B cell (primary cell): Measurements from ENCODE around the gene TP53TG5. TPM values are rescaled to one million over a fixed set of nuclear protein-coding genes. Genes with fewer than 3 reads are reported as not detected.

Source experiments
- ATAC-seq: fragments of 200-7000 bp; cut with Tn5 transposase; one replicate; pipeline ENCODE4 v1.10.0; 2021; ENCODE audit warnings: low read depth, mild to moderate bottlenecking, moderate number of reproducible peaks, moderate library complexity
- CTCF ChIA-PET: fragments of 350-600 bp; sonication (Branson Sonifier 250); formaldehyde crosslinking; loops from one replicate; lab custom pipeline; 2021; ENCODE audit warnings: antibody characterized with exemption, inconsistent platforms; lab: Charles Lee
- POLR2A ChIA-PET: fragments of 350-600 bp; sonication (Branson Sonifier 250); formaldehyde crosslinking; loops from one replicate; lab custom pipeline; 2021; ENCODE audit warnings: antibody characterized with exemption; lab: Charles Lee
- DNase-seq: peaks from one replicate; pipeline ENCODE4 v3.0.0; 2013
- H2AFZ ChIP-seq: 2 replicates; pipeline ENCODE4 v1.6.1; 2012; ENCODE audit warnings: mild to moderate bottlenecking, low read depth, low read length; ENCODE audit not compliant: insufficient read depth, poor library complexity, severe bottlenecking
- H3K27ac ChIP-seq, 2 donors: 1 replicate in 1 of 2; 2 replicates in 1 of 2; pipeline ENCODE4 v1.5.1; 2012 to 2013; ENCODE audit warnings: low read length in 2 of 2, mild to moderate bottlenecking in 2 of 2, moderate library complexity in 1 of 2
- H3K27me3 ChIP-seq, 4 experiments: fragments of 200-600 bp in 1 of 4; sonication (generic) in 1 of 4; replicated peaks in 1 of 4; 1 replicate in 2 of 4; 2 replicates in 2 of 4; pipeline versions ENCODE4 v1.6.1 to v1.7.0; 2013 to 2016; ENCODE audit warnings: low read length in 3 of 4, mild to moderate bottlenecking in 2 of 4, mixed read lengths in 1 of 4, moderate library complexity in 1 of 4; ENCODE audit not compliant: insufficient read depth in 4 of 4, control insufficient read depth in 3 of 4; ENCODE audit errors: control extremely low read depth in 1 of 4
- H3K36me3 ChIP-seq, 2 experiments: replicated peaks in 1 of 2; 1 replicate in 1 of 2; 2 replicates in 1 of 2; pipeline versions ENCODE4 v1.6.1 to v1.7.1; 2013; ENCODE audit warnings: low read length in 1 of 2; ENCODE audit not compliant: insufficient read depth in 2 of 2, control insufficient read depth in 1 of 2; ENCODE audit errors: control extremely low read depth in 1 of 2, extremely low read depth in 1 of 2
- H3K4me1 ChIP-seq, 2 donors: fragments of 200-600 bp in 1 of 2; sonication (generic) in 1 of 2; 1 replicate in 1 of 2; 2 replicates in 1 of 2; pipeline versions ENCODE4 v1.5.1 to v1.6.1; 2013 to 2017; ENCODE audit warnings: low read length in 2 of 2; ENCODE audit not compliant: control insufficient read depth in 2 of 2, insufficient read depth in 2 of 2
- H3K4me2 ChIP-seq: replicated peaks from 2 replicates; pipeline ENCODE3; 2012; ENCODE audit warnings: mild to moderate bottlenecking, low read depth, low read length; ENCODE audit not compliant: poor library complexity, severe bottlenecking
- H3K4me3 ChIP-seq, 5 experiments: fragments of 200-600 bp in 1 of 5; sonication (generic) in 1 of 5; 1 replicate in 3 of 5; 2 replicates in 2 of 5; pipeline versions ENCODE4 v1.5.1 to v1.7.0; 2011 to 2016; ENCODE audit warnings: low read length in 4 of 5, mild to moderate bottlenecking in 4 of 5, low read depth in 2 of 5, control low read depth in 1 of 5, moderate library complexity in 1 of 5; ENCODE audit not compliant: insufficient read depth in 1 of 5; ENCODE audit errors: control extremely low read depth in 1 of 5, extremely low read depth in 1 of 5
- H3K79me2 ChIP-seq: fragments of 200-600 bp; sonication (generic); one replicate; pipeline ENCODE4 v1.6.0; 2016; ENCODE audit warnings: low read length; ENCODE audit not compliant: control insufficient read depth, insufficient read depth
- H3K9ac ChIP-seq: fragments of 200-600 bp; sonication (generic); 2 replicates; pipeline ENCODE4 v1.6.1; 2017; ENCODE audit warnings: mild to moderate bottlenecking, low read length, moderate library complexity
- H3K9me3 ChIP-seq, 3 donors: one replicate each; pipeline versions ENCODE4 v1.6.1 to v1.7.1; 2013; ENCODE audit warnings: low read length in 2 of 3; ENCODE audit not compliant: control insufficient read depth in 2 of 3, insufficient read depth in 1 of 3; ENCODE audit errors: control extremely low read depth in 1 of 3
- H4K20me1 ChIP-seq: 2 replicates; pipeline ENCODE4 v1.6.0; 2012; ENCODE audit warnings: mild to moderate bottlenecking, low read length; ENCODE audit not compliant: insufficient read depth, control insufficient read depth, poor library complexity, severe bottlenecking
- H3K27ac Mint-ChIP-seq: one replicate; pipeline ENCODE4 v1.8.0; 2021; ENCODE audit warnings: mixed read lengths
- H3K27me3 Mint-ChIP-seq: one replicate; pipeline ENCODE4 v1.8.0; 2021; ENCODE audit warnings: mixed read lengths
- H3K4me1 Mint-ChIP-seq: one replicate; pipeline ENCODE4 v1.8.0; 2021; ENCODE audit warnings: mixed read lengths
- H3K4me3 Mint-ChIP-seq: one replicate; pipeline ENCODE4 v1.8.0; 2021; ENCODE audit warnings: mixed read lengths
- H3K9me3 Mint-ChIP-seq: one replicate; pipeline ENCODE4 v1.8.0; 2022; ENCODE audit warnings: mixed read lengths; ENCODE audit not compliant: insufficient read depth
- CTCF ChIP-seq: fragments of 200-600 bp; IDR thresholded peaks from one replicate; pipeline ENCODE4 v1.8.0; 2022; ENCODE audit warnings: antibody characterized with exemption, mild to moderate bottlenecking
- EZH2 ChIP-seq: IDR thresholded peaks from 2 replicates; pipeline ENCODE4 v1.6.1; 2012; ENCODE audit warnings: borderline replicate concordance, low read depth, mild to moderate bottlenecking, moderate library complexity, low read length; ENCODE audit not compliant: insufficient read depth, poor library complexity, severe bottlenecking
- WGBS: methylation state at CpG from one replicate; pipeline ENCODE4 v1.1.5; 2013; ENCODE audit warnings: missing lambda C conversion rate; ENCODE audit not compliant: insufficient coverage; 5-methylcytosine and 5-hydroxymethylcytosine counted together
- intact Hi-C: fragments of 100-400 bp; cut with micrococcal nuclease; formaldehyde crosslinking; loops from one replicate; pipeline ENCODE4 v1.10.0; 2022
- polyA plus RNA-seq: library from polyadenylated mRNA; depleted of rRNA; stranded (reverse); fragments of >200 nt; gene quantifications from 2 replicates; pipeline ENCODE4 v1.2.3, GENCODE V29; 2012
- total RNA-seq, 2 donors: library from RNA; stranded (reverse); fragments of 120-200 nt in 1 of 2; gene quantifications; 1 replicate in 1 of 2; 2 replicates in 1 of 2; pipeline versions ENCODE4 v1.2.3 to v1.2.4, GENCODE V29; 2013 to 2022

Gene TP53TG5
- total and polyA plus RNA-seq, 2 donors (not counting 1 experiment from before 2014, with no cell fraction given), result not detected

- no peak overlapping the region for H3K9ac ChIP-seq
- H2AFZ ChIP-seq, result no peak overlapping the region
- H3K79me2 ChIP-seq, result no peaks in the 10 kb centered on the region
- H3K4me1 Mint-ChIP-seq, result no peaks in the 10 kb centered on the region
- intact Hi-C loops, result no loop called here
- H3K27me3 ChIP-seq, result peaks cover 0 to 6% (median 0%) of the 10 kb centered on the region in 4 experiments
- TF ChIP-seq EZH2 (no peak), CTCF (no peak)
- peaks cover 7% of the 10 kb centered on the region for H3K27me3 Mint-ChIP-seq
- no peak overlapping the region for H3K27ac Mint-ChIP-seq
- no peaks in the 10 kb centered on the region for H3K9me3 ChIP-seq
- ATAC-seq, result no peak
- DNase-seq, result no peak
- no peaks in the 10 kb centered on the region for H3K36me3 ChIP-seq
- no peak overlapping the region for H3K4me3 Mint-ChIP-seq
- ChIA-PET CTCF (interaction anchor here (1.1 to 1.5 kb wide), 2 partner anchors 37 to 100 kb away, joined by 3 read pairs; no protein-coding TSS in a partner anchor), POLR2A (no interaction called here)
- no peak overlapping the region for H3K4me2 ChIP-seq
- no peak overlapping the region for H3K27ac ChIP-seq
- no peaks in the 10 kb centered on the region for H3K4me1 ChIP-seq
- WGBS, result 92% methylated on average over 11 of the region's 11 CpGs
- H3K4me3 ChIP-seq, result no peak overlapping the region
- H4K20me1 ChIP-seq, result no peaks in the 10 kb centered on the region
- H3K9me3 Mint-ChIP-seq, result no peaks in the 10 kb centered on the region
These were observed 41.4 kb downstream of the TP53TG5 start for GRCh38 chr20:45336530-45337366.

GRCh38 chr20:45330476-45330875 is 47.6 kb downstream of the TP53TG5 start:
- H3K4me3 Mint-ChIP-seq, result no peak overlapping the region
- H3K27ac Mint-ChIP-seq, result no peak overlapping the region
- no peak for TF ChIP-seq CTCF
- TF ChIP-seq EZH2, result no peak
- no peaks in the 10 kb centered on the region for H3K27me3 Mint-ChIP-seq
- no peak overlapping the region for H3K4me2 ChIP-seq
- no peak overlapping the region for H3K4me3 ChIP-seq
- no peaks in the 10 kb centered on the region for H3K79me2 ChIP-seq
- peaks cover 0 to 2% (median 0%) of the 10 kb centered on the region in 4 experiments for H3K27me3 ChIP-seq
- ATAC-seq (no peak), DNase-seq (no peak)
- no peak overlapping the region for H3K27ac ChIP-seq
- H3K36me3 ChIP-seq, result no peaks in the 10 kb centered on the region
- no peak overlapping the region for H2AFZ ChIP-seq
- H3K9me3 ChIP-seq, result no peaks in the 10 kb centered on the region
- no peak overlapping the region for H3K9ac ChIP-seq
- CTCF ChIA-PET, result no interaction called here
- peaks cover 10% of the 10 kb centered on the region for H3K4me1 Mint-ChIP-seq
- intact Hi-C loops, result no loop called here
- H3K4me1 ChIP-seq, result peaks cover 4 to 6% of the 10 kb centered on the region in 2 donors
- POLR2A ChIA-PET, result no interaction called here
- H4K20me1 ChIP-seq, result no peaks in the 10 kb centered on the region
- H3K9me3 Mint-ChIP-seq, result no peaks in the 10 kb centered on the region
- WGBS, result 89% methylated on average over 3 of the region's 3 CpGs
